H1 (cell line): ENCODE results near the gene ARMCX2. TPM values are rescaled to one million over a fixed set of nuclear protein-coding genes. Genes with fewer than 3 reads are reported as not detected.

Source experiments
- CHD2 ChIP-seq: IDR thresholded peaks from 2 replicates; pipeline ENCODE4 v1.6.1; 2012; ENCODE audit warnings: low read length, improper control_type of control experiment
- CTBP2 ChIP-seq: IDR thresholded peaks from 2 replicates; pipeline ENCODE4 v1.7.0; 2011; ENCODE audit warnings: borderline replicate concordance, mild to moderate bottlenecking, moderate library complexity, mixed read lengths, low read length; ENCODE audit not compliant: insufficient read depth, insufficient read length
- EGR1 ChIP-seq: IDR thresholded peaks from 2 replicates; pipeline ENCODE4 v1.6.1; 2011; ENCODE audit warnings: low read depth, low read length, borderline replicate concordance
- HDAC2 ChIP-seq, 2 experiments: fragments of 300-600 bp in 1 of 2; sonication (generic) in 1 of 2; IDR thresholded peaks; 2 replicates each; pipeline ENCODE4 v1.6.1; 2011 to 2012; ENCODE audit warnings: low read depth in 2 of 2, low read length in 2 of 2, mild to moderate bottlenecking in 2 of 2, moderate library complexity in 2 of 2, borderline replicate concordance in 1 of 2, inconsistent platforms in 1 of 2
- KDM1A ChIP-seq: fragments of 200-600, 300-600 bp; sonication (generic); IDR thresholded peaks from 2 replicates; pipeline ENCODE4 v1.7.1; 2016; ENCODE audit warnings: mild to moderate bottlenecking, low read length, borderline replicate concordance
- KDM5A ChIP-seq: fragments of 200-600 bp; IDR thresholded peaks from 2 replicates; pipeline ENCODE4 v1.7.1; 2012; ENCODE audit warnings: mild to moderate bottlenecking, low read length, inconsistent platforms, mixed read lengths
- RFX5 ChIP-seq: IDR thresholded peaks from 2 replicates; pipeline ENCODE4 v1.6.1; 2011; ENCODE audit warnings: low read depth, low read length, improper control_type of control experiment, borderline replicate concordance
- SRF ChIP-seq: IDR thresholded peaks from 2 replicates; pipeline ENCODE4 v1.6.1; 2011; ENCODE audit warnings: mild to moderate bottlenecking, low read depth, low read length, moderate library complexity
- polyA plus RNA-seq, 7 experiments: library from polyadenylated mRNA; depleted of rRNA in 3 of 7; stranded (reverse) in 5 of 7; unstranded in 2 of 7; fragments of >200 nt in 5 of 7; fragments of 200-250 nt in 2 of 7; gene quantifications; 1 replicate in 5 of 7; 2 replicates in 1 of 7; 4 replicates in 1 of 7; pipeline versions ENCODE4 v1.2.1 to v1.2.3, GENCODE V29; 2011 to 2013; ENCODE audit warnings: missing spikeins in 2 of 7, mixed read lengths in 2 of 7
- total RNA-seq: library from RNA; stranded (reverse); fragmentation: NEBNext Ultra II Directional; extraction: Animal tissue kit (Norgen Biotek cat#: 25700); gene quantifications from 2 replicates; pipeline ENCODE4 v1.2.1, GENCODE V29; 2021
- TF ChIP-seq, protein P1 (sequence below): IDR thresholded peaks from 2 replicates; pipeline ENCODE4 v1.6.1; 2012; ENCODE audit warnings: inconsistent platforms
- TF ChIP-seq, protein P2 (sequence below): fragments of 300-600 bp; sonication (generic); IDR thresholded peaks from 2 replicates; pipeline ENCODE4 v1.7.1; 2012; ENCODE audit warnings: low read length, moderate library complexity, mild to moderate bottlenecking, inconsistent platforms; ENCODE audit not compliant: insufficient replicate concordance

Gene ARMCX2
- total and polyA plus RNA-seq, 2 of the 8 experiments (the other 6 are each of a cell fraction or from before 2014, with no cell fraction given): 39.7 to 113 TPM

DNA sequence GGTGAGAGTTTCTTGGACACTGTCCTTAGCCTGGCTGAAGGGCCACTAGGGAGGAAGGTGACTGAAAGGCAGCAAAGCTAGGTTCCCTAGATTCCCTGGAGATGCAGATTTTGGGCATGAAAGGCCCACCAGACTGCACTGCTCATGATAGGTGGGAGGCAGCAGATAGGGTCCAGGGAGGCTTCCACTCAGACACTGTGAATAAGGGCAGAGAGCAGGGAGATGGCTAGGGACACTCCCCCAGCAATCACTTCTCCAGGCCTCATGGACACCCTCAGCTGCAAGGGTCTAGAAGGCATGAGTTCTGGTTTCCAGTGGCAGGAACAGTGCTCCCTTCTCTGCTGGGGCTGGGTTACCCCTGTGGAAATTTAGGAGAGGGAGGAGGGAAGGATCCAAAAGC, 20.1 kb downstream of the ARMCX2 start (continued):
- TF ChIP-seq EGR1 (no peak), HDAC2 (IDR thresholded peaks at IDR 0.05; ENCODE audit: borderline replicate concordance in 1 of 2, low read depth in 2 of 2, low read length in 2 of 2) (no peak), SRF (no peak), RFX5 (no peak), KDM5A (no peak), KDM1A (no peak), CHD2 (no peak), CTBP2 (no peak)
- TF ChIP-seq, protein P1, sequence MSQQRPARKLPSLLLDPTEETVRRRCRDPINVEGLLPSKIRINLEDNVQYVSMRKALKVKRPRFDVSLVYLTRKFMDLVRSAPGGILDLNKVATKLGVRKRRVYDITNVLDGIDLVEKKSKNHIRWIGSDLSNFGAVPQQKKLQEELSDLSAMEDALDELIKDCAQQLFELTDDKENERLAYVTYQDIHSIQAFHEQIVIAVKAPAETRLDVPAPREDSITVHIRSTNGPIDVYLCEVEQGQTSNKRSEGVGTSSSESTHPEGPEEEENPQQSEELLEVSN: no peak
- TF ChIP-seq, protein P2, sequence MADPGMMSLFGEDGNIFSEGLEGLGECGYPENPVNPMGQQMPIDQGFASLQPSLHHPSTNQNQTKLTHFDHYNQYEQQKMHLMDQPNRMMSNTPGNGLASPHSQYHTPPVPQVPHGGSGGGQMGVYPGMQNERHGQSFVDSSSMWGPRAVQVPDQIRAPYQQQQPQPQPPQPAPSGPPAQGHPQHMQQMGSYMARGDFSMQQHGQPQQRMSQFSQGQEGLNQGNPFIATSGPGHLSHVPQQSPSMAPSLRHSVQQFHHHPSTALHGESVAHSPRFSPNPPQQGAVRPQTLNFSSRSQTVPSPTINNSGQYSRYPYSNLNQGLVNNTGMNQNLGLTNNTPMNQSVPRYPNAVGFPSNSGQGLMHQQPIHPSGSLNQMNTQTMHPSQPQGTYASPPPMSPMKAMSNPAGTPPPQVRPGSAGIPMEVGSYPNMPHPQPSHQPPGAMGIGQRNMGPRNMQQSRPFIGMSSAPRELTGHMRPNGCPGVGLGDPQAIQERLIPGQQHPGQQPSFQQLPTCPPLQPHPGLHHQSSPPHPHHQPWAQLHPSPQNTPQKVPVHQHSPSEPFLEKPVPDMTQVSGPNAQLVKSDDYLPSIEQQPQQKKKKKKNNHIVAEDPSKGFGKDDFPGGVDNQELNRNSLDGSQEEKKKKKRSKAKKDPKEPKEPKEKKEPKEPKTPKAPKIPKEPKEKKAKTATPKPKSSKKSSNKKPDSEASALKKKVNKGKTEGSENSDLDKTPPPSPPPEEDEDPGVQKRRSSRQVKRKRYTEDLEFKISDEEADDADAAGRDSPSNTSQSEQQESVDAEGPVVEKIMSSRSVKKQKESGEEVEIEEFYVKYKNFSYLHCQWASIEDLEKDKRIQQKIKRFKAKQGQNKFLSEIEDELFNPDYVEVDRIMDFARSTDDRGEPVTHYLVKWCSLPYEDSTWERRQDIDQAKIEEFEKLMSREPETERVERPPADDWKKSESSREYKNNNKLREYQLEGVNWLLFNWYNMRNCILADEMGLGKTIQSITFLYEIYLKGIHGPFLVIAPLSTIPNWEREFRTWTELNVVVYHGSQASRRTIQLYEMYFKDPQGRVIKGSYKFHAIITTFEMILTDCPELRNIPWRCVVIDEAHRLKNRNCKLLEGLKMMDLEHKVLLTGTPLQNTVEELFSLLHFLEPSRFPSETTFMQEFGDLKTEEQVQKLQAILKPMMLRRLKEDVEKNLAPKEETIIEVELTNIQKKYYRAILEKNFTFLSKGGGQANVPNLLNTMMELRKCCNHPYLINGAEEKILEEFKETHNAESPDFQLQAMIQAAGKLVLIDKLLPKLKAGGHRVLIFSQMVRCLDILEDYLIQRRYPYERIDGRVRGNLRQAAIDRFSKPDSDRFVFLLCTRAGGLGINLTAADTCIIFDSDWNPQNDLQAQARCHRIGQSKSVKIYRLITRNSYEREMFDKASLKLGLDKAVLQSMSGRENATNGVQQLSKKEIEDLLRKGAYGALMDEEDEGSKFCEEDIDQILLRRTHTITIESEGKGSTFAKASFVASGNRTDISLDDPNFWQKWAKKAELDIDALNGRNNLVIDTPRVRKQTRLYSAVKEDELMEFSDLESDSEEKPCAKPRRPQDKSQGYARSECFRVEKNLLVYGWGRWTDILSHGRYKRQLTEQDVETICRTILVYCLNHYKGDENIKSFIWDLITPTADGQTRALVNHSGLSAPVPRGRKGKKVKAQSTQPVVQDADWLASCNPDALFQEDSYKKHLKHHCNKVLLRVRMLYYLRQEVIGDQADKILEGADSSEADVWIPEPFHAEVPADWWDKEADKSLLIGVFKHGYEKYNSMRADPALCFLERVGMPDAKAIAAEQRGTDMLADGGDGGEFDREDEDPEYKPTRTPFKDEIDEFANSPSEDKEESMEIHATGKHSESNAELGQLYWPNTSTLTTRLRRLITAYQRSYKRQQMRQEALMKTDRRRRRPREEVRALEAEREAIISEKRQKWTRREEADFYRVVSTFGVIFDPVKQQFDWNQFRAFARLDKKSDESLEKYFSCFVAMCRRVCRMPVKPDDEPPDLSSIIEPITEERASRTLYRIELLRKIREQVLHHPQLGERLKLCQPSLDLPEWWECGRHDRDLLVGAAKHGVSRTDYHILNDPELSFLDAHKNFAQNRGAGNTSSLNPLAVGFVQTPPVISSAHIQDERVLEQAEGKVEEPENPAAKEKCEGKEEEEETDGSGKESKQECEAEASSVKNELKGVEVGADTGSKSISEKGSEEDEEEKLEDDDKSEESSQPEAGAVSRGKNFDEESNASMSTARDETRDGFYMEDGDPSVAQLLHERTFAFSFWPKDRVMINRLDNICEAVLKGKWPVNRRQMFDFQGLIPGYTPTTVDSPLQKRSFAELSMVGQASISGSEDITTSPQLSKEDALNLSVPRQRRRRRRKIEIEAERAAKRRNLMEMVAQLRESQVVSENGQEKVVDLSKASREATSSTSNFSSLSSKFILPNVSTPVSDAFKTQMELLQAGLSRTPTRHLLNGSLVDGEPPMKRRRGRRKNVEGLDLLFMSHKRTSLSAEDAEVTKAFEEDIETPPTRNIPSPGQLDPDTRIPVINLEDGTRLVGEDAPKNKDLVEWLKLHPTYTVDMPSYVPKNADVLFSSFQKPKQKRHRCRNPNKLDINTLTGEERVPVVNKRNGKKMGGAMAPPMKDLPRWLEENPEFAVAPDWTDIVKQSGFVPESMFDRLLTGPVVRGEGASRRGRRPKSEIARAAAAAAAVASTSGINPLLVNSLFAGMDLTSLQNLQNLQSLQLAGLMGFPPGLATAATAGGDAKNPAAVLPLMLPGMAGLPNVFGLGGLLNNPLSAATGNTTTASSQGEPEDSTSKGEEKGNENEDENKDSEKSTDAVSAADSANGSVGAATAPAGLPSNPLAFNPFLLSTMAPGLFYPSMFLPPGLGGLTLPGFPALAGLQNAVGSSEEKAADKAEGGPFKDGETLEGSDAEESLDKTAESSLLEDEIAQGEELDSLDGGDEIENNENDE: no peak
